ENCODE data around the gene IL17C. TPM values are rescaled to one million over a fixed set of nuclear protein-coding genes. Genes with fewer than 3 reads are reported as not detected.

Gene IL17C
- total RNA-seq, 1 donor from 2014 or later, result 0.29 TPM

- no peak for DNase-seq (ENCODE audit: low read depth)
- no peaks in the 10 kb centered on the region for H3K27me3 ChIP-seq (ENCODE audit: control insufficient read depth, insufficient read depth, low read length)
- peaks cover 1% of the 10 kb centered on the region for H3K36me3 ChIP-seq (ENCODE audit: control insufficient read depth, insufficient read depth, low read length)
- TF ChIP-seq CTCF (IDR thresholded peaks at IDR 0.05; ENCODE audit: insufficient read depth, low read length, poor library complexity, severe bottlenecking), result no peak
- H3K4me3 ChIP-seq (ENCODE audit: low read depth, low read length), result no peak overlapping the region
These were observed 7.0 kb upstream of the IL17C start for GRCh38 chr16:88631384-88631783.

DNA sequence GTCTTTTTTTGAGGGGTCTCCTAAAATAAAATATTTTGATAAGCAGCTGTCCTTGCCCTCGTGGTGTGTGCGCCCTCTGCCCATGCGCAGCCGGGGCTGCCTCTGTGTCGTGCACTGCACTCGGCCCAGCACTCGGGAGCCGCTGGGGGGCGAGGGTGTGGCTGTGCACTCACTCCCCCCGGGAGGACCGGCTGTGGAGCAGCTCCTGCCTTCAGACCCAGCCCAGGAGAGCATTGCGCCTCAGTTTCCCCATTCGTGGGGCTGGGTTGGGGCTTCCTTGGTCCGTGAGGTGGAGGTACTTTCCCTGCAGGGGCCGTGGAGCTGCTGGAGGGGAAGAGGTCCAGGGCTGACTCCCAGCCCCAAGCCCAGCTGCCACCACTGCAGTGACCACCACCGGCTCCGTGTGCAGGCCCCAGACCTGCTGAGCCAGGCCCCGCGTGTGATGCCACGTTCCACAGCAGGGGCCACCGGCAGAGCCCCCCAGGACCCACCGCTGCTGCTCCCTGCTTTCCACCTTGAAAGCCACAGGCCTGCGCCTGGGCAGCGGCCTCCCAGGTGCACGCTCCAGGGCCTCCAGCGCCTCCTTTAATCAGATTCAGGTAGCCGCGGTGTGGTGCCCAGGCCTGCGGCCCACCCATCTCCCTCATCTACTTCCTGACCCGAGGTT, 6.3 kb upstream of the IL17C start:
- no peaks in the 10 kb centered on the region for H3K27me3 ChIP-seq (ENCODE audit: control insufficient read depth, insufficient read depth, low read length)
- no peak overlapping the region for H3K4me3 ChIP-seq (ENCODE audit: low read depth, low read length)
- peaks cover 1% of the 10 kb centered on the region for H3K36me3 ChIP-seq (ENCODE audit: control insufficient read depth, insufficient read depth, low read length)
- no peak for TF ChIP-seq CTCF (IDR thresholded peaks at IDR 0.05; ENCODE audit: insufficient read depth, low read length, poor library complexity, severe bottlenecking)
- DNase-seq (ENCODE audit: low read depth), result no peak

DNA sequence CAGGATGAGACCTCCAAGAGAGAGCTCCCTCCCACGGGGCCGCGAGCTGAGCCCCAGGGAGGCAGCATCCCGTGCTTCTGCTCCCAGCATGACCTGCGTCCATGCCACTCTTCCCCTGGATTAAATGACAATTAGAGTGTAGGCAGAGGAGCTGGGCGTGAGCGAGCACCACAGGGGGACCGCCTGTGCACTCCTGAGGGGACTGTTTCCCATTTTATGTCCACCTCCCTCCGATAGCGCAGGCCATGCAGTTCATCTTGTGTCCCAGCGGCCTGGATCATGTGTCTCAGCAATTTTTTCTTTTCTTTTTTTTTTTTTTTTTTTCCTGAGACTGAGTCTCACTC, 5.8 kb upstream of the IL17C start:
- H3K36me3 ChIP-seq (ENCODE audit: control insufficient read depth, insufficient read depth, low read length), result peaks cover 1% of the 10 kb centered on the region
- no peak for TF ChIP-seq CTCF (IDR thresholded peaks at IDR 0.05; ENCODE audit: insufficient read depth, low read length, poor library complexity, severe bottlenecking)
- no peak for DNase-seq (ENCODE audit: low read depth)
- H3K4me3 ChIP-seq (ENCODE audit: low read depth, low read length), result no peak overlapping the region
- no peaks in the 10 kb centered on the region for H3K27me3 ChIP-seq (ENCODE audit: control insufficient read depth, insufficient read depth, low read length)

DNA sequence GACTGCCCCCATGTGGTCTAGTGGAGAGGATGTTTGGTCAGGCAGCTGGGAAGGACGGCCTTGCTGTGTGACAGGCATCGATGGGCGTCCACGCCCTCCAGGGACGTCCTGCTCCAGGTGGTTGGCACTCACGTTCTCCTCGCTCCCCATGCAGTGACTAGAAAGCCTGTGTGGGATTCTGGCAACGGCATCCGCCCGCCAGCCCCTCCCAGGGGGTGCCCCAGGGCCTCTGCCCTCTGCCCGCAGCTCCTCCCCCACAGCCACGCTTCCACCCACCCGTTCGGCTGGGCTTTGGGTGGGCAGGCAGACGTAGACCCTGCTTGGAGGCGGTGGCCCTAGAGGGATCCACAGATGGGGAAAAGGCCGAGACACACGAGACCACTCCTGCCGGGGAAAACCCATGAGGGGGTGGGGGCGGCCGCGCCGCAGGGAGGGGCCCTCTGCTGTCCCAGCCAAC, 4.7 kb upstream of the IL17C start:
- H3K36me3 ChIP-seq (ENCODE audit: control insufficient read depth, insufficient read depth, low read length), result peaks cover 1% of the 10 kb centered on the region
- H3K27me3 ChIP-seq (ENCODE audit: control insufficient read depth, insufficient read depth, low read length), result peaks cover 10% of the 10 kb centered on the region
- H3K4me3 ChIP-seq (ENCODE audit: low read depth, low read length), result peak overlapping the region; percentile 38
- peak; percentile 70 for TF ChIP-seq CTCF (IDR thresholded peaks at IDR 0.05; ENCODE audit: insufficient read depth, low read length, poor library complexity, severe bottlenecking)
- peak; percentile 51 for DNase-seq (ENCODE audit: low read depth)

GRCh38 chr16:88634141-88634993, 4.0 kb upstream of the IL17C start:
- TF ChIP-seq CTCF (IDR thresholded peaks at IDR 0.05; ENCODE audit: insufficient read depth, low read length, poor library complexity, severe bottlenecking), result no peak
- Histone ChIP-seq H3K27me3 (ENCODE audit: control insufficient read depth, insufficient read depth, low read length) (peaks cover 16% of the 10 kb centered on the region), H3K36me3 (ENCODE audit: control insufficient read depth, insufficient read depth, low read length) (peaks cover 1% of the 10 kb centered on the region), H3K4me3 (ENCODE audit: low read depth, low read length) (peak overlapping the region; percentile 38)
- DNase-seq (ENCODE audit: low read depth), result no peak

Measured in kidney epithelial cell (primary cell).